Liver (tissue), 9 donors: ENCODE measurements around the gene SEM1. TPM values are rescaled to one million over a fixed set of nuclear protein-coding genes. Genes with fewer than 3 reads are reported as not detected.
"Not testable (repeated sequence)": the region's sequence is repeated elsewhere in the genome, so short reads cannot be mapped to it uniquely, and the experiment has no call there.

Experiments
- DNase-seq: peaks from one replicate; pipeline ENCODE4 v3.0.0-alpha.2; 2017; ENCODE audit warnings: low spot score
- H3K27ac ChIP-seq, 2 donors: one replicate each; pipeline ENCODE4 v1.7.0; 2013; ENCODE audit warnings: inconsistent platforms in 2 of 2, low read length in 2 of 2, control low read depth in 1 of 2, low read depth in 1 of 2, mild to moderate bottlenecking in 1 of 2
- H3K27me3 ChIP-seq, 4 donors: one replicate each; pipeline versions ENCODE4 v1.6.1 to v1.7.0; 2013; ENCODE audit warnings: low read length in 3 of 4, inconsistent platforms in 1 of 4, mild to moderate bottlenecking in 1 of 4, moderate library complexity in 1 of 4; ENCODE audit not compliant: control insufficient read depth in 4 of 4, insufficient read depth in 4 of 4
- H3K36me3 ChIP-seq, 4 donors: one replicate each; pipeline versions ENCODE4 v1.6.1 to v1.7.0; 2013; ENCODE audit warnings: low read length in 3 of 4, mild to moderate bottlenecking in 3 of 4, low read depth in 1 of 4, moderate library complexity in 1 of 4; ENCODE audit not compliant: control insufficient read depth in 4 of 4, insufficient read depth in 3 of 4
- H3K4me1 ChIP-seq, 4 donors: one replicate each; pipeline versions ENCODE4 v1.6.1 to v1.7.0; 2013; ENCODE audit warnings: low read length in 3 of 4, mild to moderate bottlenecking in 3 of 4, moderate library complexity in 1 of 4; ENCODE audit not compliant: control insufficient read depth in 4 of 4, insufficient read depth in 4 of 4
- H3K4me3 ChIP-seq, 3 donors: one replicate each; pipeline versions ENCODE4 v1.6.1 to v1.7.0; 2013; ENCODE audit warnings: low read length in 3 of 3, control low read depth in 1 of 3, low read depth in 1 of 3, mild to moderate bottlenecking in 1 of 3
- H3K9ac ChIP-seq, 2 donors: one replicate each; pipeline ENCODE4 v1.7.0; 2013; ENCODE audit warnings: low read length in 2 of 2, mild to moderate bottlenecking in 2 of 2, moderate library complexity in 2 of 2, control low read depth in 1 of 2, low read depth in 1 of 2
- H3K9me3 ChIP-seq, 4 donors: one replicate each; pipeline versions ENCODE4 v1.6.1 to v1.7.0; 2013; ENCODE audit warnings: low read length in 3 of 4; ENCODE audit not compliant: control insufficient read depth in 4 of 4
- EGR1 ChIP-seq, 2 donors: IDR thresholded peaks; 2 replicates each; pipeline ENCODE4 v1.6.1; 2016 to 2018; ENCODE audit warnings: antibody characterized with exemption in 2 of 2, low read depth in 2 of 2
- FOXA1 ChIP-seq: IDR thresholded peaks from 2 replicates; pipeline ENCODE4 v1.6.1; 2016; ENCODE audit warnings: antibody characterized with exemption
- FOXA2 ChIP-seq: IDR thresholded peaks from 2 replicates; pipeline ENCODE4 v1.6.1; 2016; ENCODE audit warnings: antibody characterized with exemption
- GABPA ChIP-seq, 2 donors: IDR thresholded peaks in 1 of 2; conservative IDR thresholded peaks in 1 of 2; 2 replicates each; pipeline ENCODE4 v1.6.1; 2016; ENCODE audit warnings: antibody characterized with exemption in 2 of 2, mild to moderate bottlenecking in 1 of 2, moderate library complexity in 1 of 2
- HNF4A ChIP-seq, 2 donors: conservative IDR thresholded peaks; 2 replicates each; pipeline ENCODE4 v1.6.1; 2016; ENCODE audit warnings: antibody characterized with exemption in 2 of 2, mild to moderate bottlenecking in 2 of 2
- HNF4G ChIP-seq: IDR thresholded peaks from 2 replicates; pipeline ENCODE4 v1.6.1; 2016; ENCODE audit warnings: antibody characterized with exemption
- JUND ChIP-seq, 2 donors: IDR thresholded peaks; 2 replicates each; pipeline ENCODE4 v1.6.1; 2016; ENCODE audit warnings: antibody characterized with exemption in 2 of 2
- NR2F2 ChIP-seq: IDR thresholded peaks from 2 replicates; pipeline ENCODE4 v1.6.1; 2016; ENCODE audit warnings: antibody characterized with exemption
- RAD21 ChIP-seq, 2 donors: IDR thresholded peaks; 2 replicates each; pipeline ENCODE4 v1.6.1; 2016; ENCODE audit warnings: antibody characterized with exemption in 2 of 2, mild to moderate bottlenecking in 2 of 2
- RXRA ChIP-seq, 2 donors: IDR thresholded peaks; 2 replicates each; pipeline ENCODE4 v1.6.1; 2017 to 2018; ENCODE audit warnings: antibody characterized with exemption in 2 of 2, mild to moderate bottlenecking in 1 of 2
- SP1 ChIP-seq: IDR thresholded peaks from 2 replicates; pipeline ENCODE4 v1.6.1; 2018; ENCODE audit warnings: antibody characterized with exemption, mild to moderate bottlenecking
- TAF1 ChIP-seq: conservative IDR thresholded peaks from 2 replicates; pipeline ENCODE4 v1.6.1; 2016; ENCODE audit warnings: antibody characterized with exemption, mild to moderate bottlenecking
- YY1 ChIP-seq: IDR thresholded peaks from 2 replicates; pipeline ENCODE4 v1.6.1; 2016; ENCODE audit warnings: antibody characterized with exemption, mild to moderate bottlenecking
- ZBTB33 ChIP-seq: IDR thresholded peaks from 2 replicates; pipeline ENCODE4 v1.6.1; 2016; ENCODE audit warnings: antibody characterized with exemption
- WGBS: extraction: QIAGEN DNeasy Blood & Tissue Kit; methylation state at CpG from one replicate; pipeline ENCODE4 v1.1.7; 2013; 5-methylcytosine and 5-hydroxymethylcytosine counted together
- polyA plus RNA-seq, 2 donors: library from polyadenylated mRNA; stranded (reverse) in 1 of 2; unstranded in 1 of 2; fragments of 200-250 nt in 1 of 2; fragments of >200 nt in 1 of 2; fragmentation: Nextera tagmentation in 1 of 2; extraction: Ambion mirVana in 1 of 2; gene quantifications; one replicate each; pipeline versions ENCODE4 v1.2.1 to v1.2.3, GENCODE V29; 2013 to 2015
- total RNA-seq, 2 donors: library from RNA; depleted of rRNA; stranded (reverse); fragments of >200 nt; gene quantifications; one replicate each; pipeline ENCODE4 v1.2.3, GENCODE V29; 2014
- TF ChIP-seq, protein P1 (sequence below): IDR thresholded peaks from 2 replicates; pipeline ENCODE4 v1.6.1; 2016; ENCODE audit warnings: antibody characterized with exemption
- TF ChIP-seq, protein P2 (sequence below): IDR thresholded peaks from 2 replicates; pipeline ENCODE4 v1.6.1; 2016; ENCODE audit warnings: antibody characterized with exemption
- TF ChIP-seq, protein P3 (sequence below): fragments of 150-350 bp; IDR thresholded peaks from 2 replicates; pipeline ENCODE4 v1.5.1; 2017; ENCODE audit warnings: improper control_type of control experiment, low read depth, low read length; ENCODE audit not compliant: missing input control
- TF ChIP-seq, protein P4 (sequence below): IDR thresholded peaks from 2 replicates; pipeline ENCODE4 v1.6.1; 2016; ENCODE audit warnings: antibody characterized with exemption, mild to moderate bottlenecking
- donor health status: healthy.
- donor health status: healthy.
- donor health status: healthy.
- donor health status: healthy.
- donor health status: healthy.

SEM1 gene
- total and polyA plus RNA-seq, 4 donors = 21.1 to 325 (median 52.7) TPM

DNA sequence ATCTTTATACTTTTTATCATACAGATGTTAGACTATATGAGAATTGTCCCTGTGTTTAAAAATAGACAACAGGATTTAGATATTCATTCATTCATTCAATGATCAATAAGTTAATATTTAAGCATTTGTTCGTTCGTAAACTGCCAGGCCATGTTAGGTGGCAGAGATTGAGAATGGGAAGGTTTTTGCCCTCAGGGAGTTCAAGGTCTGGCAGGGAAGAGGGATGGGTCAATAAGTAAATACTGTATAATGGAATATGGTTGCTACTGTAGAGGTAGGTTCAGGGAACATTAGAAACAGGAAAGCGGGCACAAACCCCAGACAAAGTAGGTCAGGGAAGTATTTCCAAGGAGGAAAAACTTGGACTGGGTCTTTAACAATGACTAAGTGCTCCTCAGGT, 64.6 kb downstream of the SEM1 start:
- H3K9ac ChIP-seq = no peak overlapping the region
- 54% methylated on average over 3 of the region's 3 CpGs for WGBS
- H3K36me3 ChIP-seq = no peaks in the 10 kb centered on the region
- no peaks in the 10 kb centered on the region for H3K9me3 ChIP-seq
- DNase-seq = no peak
- peaks cover 0 to 3% (median 0%) of the 10 kb centered on the region in 4 donors for H3K4me1 ChIP-seq
- TF ChIP-seq TAF1 (no peak), HNF4G (no peak), ZBTB33 (no peak), FOXA1 (no peak), RXRA (IDR thresholded peaks at IDR 0.05) (peak; percentile 21 to 62), EGR1 (IDR thresholded peaks at IDR 0.05; ENCODE audit: low read depth in 2 of 2) (no peak), HNF4A (conservative IDR thresholded peaks at IDR 0.05) (peak in 1 of 2 donors; percentile 48), NR2F2 (no peak), JUND (IDR thresholded peaks at IDR 0.05) (no peak), GABPA (IDR thresholded peaks at IDR 0.05 in 1 of 2, conservative IDR thresholded peaks at IDR 0.05 in 1 of 2) (no peak), FOXA2 (no peak), RAD21 (IDR thresholded peaks at IDR 0.05) (no peak), SP1 (no peak), YY1 (no peak)
- TF ChIP-seq, protein P1, sequence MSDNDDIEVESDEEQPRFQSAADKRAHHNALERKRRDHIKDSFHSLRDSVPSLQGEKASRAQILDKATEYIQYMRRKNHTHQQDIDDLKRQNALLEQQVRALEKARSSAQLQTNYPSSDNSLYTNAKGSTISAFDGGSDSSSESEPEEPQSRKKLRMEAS = no peak
- TF ChIP-seq, protein P2, sequence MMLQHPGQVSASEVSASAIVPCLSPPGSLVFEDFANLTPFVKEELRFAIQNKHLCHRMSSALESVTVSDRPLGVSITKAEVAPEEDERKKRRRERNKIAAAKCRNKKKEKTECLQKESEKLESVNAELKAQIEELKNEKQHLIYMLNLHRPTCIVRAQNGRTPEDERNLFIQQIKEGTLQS = no peak
- TF ChIP-seq, protein P3, sequence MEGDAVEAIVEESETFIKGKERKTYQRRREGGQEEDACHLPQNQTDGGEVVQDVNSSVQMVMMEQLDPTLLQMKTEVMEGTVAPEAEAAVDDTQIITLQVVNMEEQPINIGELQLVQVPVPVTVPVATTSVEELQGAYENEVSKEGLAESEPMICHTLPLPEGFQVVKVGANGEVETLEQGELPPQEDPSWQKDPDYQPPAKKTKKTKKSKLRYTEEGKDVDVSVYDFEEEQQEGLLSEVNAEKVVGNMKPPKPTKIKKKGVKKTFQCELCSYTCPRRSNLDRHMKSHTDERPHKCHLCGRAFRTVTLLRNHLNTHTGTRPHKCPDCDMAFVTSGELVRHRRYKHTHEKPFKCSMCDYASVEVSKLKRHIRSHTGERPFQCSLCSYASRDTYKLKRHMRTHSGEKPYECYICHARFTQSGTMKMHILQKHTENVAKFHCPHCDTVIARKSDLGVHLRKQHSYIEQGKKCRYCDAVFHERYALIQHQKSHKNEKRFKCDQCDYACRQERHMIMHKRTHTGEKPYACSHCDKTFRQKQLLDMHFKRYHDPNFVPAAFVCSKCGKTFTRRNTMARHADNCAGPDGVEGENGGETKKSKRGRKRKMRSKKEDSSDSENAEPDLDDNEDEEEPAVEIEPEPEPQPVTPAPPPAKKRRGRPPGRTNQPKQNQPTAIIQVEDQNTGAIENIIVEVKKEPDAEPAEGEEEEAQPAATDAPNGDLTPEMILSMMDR = no peak
- TF ChIP-seq, protein P4, sequence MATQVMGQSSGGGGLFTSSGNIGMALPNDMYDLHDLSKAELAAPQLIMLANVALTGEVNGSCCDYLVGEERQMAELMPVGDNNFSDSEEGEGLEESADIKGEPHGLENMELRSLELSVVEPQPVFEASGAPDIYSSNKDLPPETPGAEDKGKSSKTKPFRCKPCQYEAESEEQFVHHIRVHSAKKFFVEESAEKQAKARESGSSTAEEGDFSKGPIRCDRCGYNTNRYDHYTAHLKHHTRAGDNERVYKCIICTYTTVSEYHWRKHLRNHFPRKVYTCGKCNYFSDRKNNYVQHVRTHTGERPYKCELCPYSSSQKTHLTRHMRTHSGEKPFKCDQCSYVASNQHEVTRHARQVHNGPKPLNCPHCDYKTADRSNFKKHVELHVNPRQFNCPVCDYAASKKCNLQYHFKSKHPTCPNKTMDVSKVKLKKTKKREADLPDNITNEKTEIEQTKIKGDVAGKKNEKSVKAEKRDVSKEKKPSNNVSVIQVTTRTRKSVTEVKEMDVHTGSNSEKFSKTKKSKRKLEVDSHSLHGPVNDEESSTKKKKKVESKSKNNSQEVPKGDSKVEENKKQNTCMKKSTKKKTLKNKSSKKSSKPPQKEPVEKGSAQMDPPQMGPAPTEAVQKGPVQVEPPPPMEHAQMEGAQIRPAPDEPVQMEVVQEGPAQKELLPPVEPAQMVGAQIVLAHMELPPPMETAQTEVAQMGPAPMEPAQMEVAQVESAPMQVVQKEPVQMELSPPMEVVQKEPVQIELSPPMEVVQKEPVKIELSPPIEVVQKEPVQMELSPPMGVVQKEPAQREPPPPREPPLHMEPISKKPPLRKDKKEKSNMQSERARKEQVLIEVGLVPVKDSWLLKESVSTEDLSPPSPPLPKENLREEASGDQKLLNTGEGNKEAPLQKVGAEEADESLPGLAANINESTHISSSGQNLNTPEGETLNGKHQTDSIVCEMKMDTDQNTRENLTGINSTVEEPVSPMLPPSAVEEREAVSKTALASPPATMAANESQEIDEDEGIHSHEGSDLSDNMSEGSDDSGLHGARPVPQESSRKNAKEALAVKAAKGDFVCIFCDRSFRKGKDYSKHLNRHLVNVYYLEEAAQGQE = no peak
- no peak overlapping the region for H3K27ac ChIP-seq
- H3K4me3 ChIP-seq = no peak overlapping the region
- no peaks in the 10 kb centered on the region for H3K27me3 ChIP-seq

DNA sequence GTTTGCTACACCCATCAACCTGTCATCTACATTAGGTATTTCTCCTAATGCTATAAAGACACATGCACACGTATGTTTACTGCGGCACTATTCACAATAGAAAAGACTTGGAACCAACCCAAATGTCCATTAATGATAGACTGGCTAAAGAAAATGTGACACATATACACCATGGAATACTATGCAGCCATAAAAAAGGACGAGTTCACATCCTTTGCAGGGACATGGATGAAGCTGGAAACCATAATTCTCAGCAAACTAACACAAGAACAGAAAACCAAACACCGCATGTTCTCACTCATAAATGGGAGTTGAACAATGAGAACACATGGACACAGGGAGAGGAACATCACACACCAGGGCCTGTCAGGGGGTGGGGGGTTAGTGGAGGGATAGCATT, 66.2 kb downstream of the SEM1 start:
- WGBS = 85% methylated on average over 4 of the region's 4 CpGs
- not testable (repeated sequence) for H3K4me3 ChIP-seq, H3K27me3 ChIP-seq, H3K9ac ChIP-seq, H3K36me3 ChIP-seq, DNase-seq, H3K27ac ChIP-seq, H3K9me3 ChIP-seq, H3K4me1 ChIP-seq
